Endothelial cell of umbilical vein (primary cell): ENCODE data around the gene TBX1. TPM values are rescaled to one million over a fixed set of nuclear protein-coding genes. Genes with fewer than 3 reads are reported as not detected.

ENCODE experiments used
- BruUV-seq: library from RNA; stranded (reverse); fragments of 400-500 nt; replicated peaks from 2 replicates; lab custom pipeline; 2021; lab: Mats Ljungman, UMichigan
- CTCF ChIA-PET: fragments of 300-600, 350-600 bp; sonication (Branson Sonifier 250); formaldehyde crosslinking; loops from one replicate; lab custom pipeline; 2021; ENCODE audit warnings: antibody characterized with exemption, inconsistent platforms; lab: Charles Lee
- POLR2A ChIA-PET: fragments of 300-600, 350-600 bp; sonication (Branson Sonifier 250); formaldehyde crosslinking; loops from one replicate; lab custom pipeline; 2021; ENCODE audit warnings: antibody characterized with exemption, inconsistent platforms; lab: Charles Lee
- DNase-seq: peaks from one replicate; pipeline ENCODE4 v3.0.0-alpha.2; 2011; ENCODE audit warnings: low read depth, low spot score
- FAIRE-seq: peaks from 2 replicates; lab custom pipeline; 2011; peaks lifted over from hg19 to GRCh38; lab: Jason Lieb, UNC
- H2AFZ ChIP-seq: 2 replicates; pipeline ENCODE4 v1.6.0; 2012; ENCODE audit warnings: low read depth, low read length, control low read depth, inconsistent platforms
- H3K27ac ChIP-seq: 2 replicates; pipeline ENCODE4 v1.5.1; 2011; ENCODE audit warnings: low read depth, mild to moderate bottlenecking, control low read depth, low read length, moderate library complexity; ENCODE audit not compliant: insufficient read depth
- H3K27me3 ChIP-seq, 2 experiments: 2 replicates each; pipeline versions ENCODE4 v1.6.0 to v1.6.1; 2011; ENCODE audit warnings: low read length in 2 of 2, mixed read lengths in 1 of 2; ENCODE audit not compliant: control insufficient read depth in 2 of 2, insufficient read depth in 2 of 2
- H3K36me3 ChIP-seq, 2 experiments: 2 replicates in 1 of 2; 3 replicates in 1 of 2; pipeline ENCODE4 v1.5.1; 2011; ENCODE audit warnings: low read length in 2 of 2, mild to moderate bottlenecking in 1 of 2, moderate library complexity in 1 of 2; ENCODE audit not compliant: control insufficient read depth in 2 of 2, insufficient read depth in 2 of 2; ENCODE audit errors: extremely low read depth in 1 of 2
- H3K4me1 ChIP-seq: 3 replicates; pipeline ENCODE4 v1.5.1; 2011; ENCODE audit warnings: mild to moderate bottlenecking, low read length; ENCODE audit not compliant: control insufficient read depth, insufficient read depth; ENCODE audit errors: extremely low read depth
- H3K4me2 ChIP-seq: 2 replicates; pipeline ENCODE4 v1.6.1; 2011; ENCODE audit warnings: low read length, control low read depth, mixed read lengths; ENCODE audit not compliant: insufficient read depth
- H3K4me3 ChIP-seq, 3 experiments: fragments of 200-600 bp in 1 of 3; sonication (generic), shearing (Covaris generic) in 1 of 3; replicated peaks in 1 of 3; 2 replicates each; pipeline ENCODE4 v1.5.1; 2011 to 2016; ENCODE audit warnings: control low read depth in 3 of 3, low read length in 3 of 3, mild to moderate bottlenecking in 2 of 3, inconsistent platforms in 1 of 3, low read depth in 1 of 3, moderate library complexity in 1 of 3; ENCODE audit not compliant: insufficient read depth in 1 of 3
- H3K79me2 ChIP-seq: 2 replicates; pipeline ENCODE4 v1.6.0; 2012; ENCODE audit warnings: low read length, inconsistent platforms; ENCODE audit not compliant: control insufficient read depth, insufficient read depth
- H3K9ac ChIP-seq: replicated peaks from 2 replicates; pipeline ENCODE3; 2011; ENCODE audit warnings: low read length, control low read depth; ENCODE audit not compliant: insufficient read depth; ENCODE audit errors: extremely low read depth
- H3K9me1 ChIP-seq: replicated peaks from 3 replicates; pipeline ENCODE4 v1.6.0; 2011; ENCODE audit warnings: mild to moderate bottlenecking, low read length; ENCODE audit not compliant: control insufficient read depth, insufficient read depth; ENCODE audit errors: extremely low read depth
- H3K9me3 ChIP-seq: replicated peaks from 2 replicates; pipeline ENCODE4 v1.5.1; 2012; ENCODE audit warnings: low read length, inconsistent platforms; ENCODE audit not compliant: control insufficient read depth, insufficient read depth
- H4K20me1 ChIP-seq: replicated peaks from 2 replicates; pipeline ENCODE3; 2011; ENCODE audit warnings: mild to moderate bottlenecking, low read length; ENCODE audit not compliant: control insufficient read depth, insufficient read depth; ENCODE audit errors: extremely low read depth
- EZH2 ChIP-seq: IDR thresholded peaks from 2 replicates; pipeline ENCODE4 v1.6.1; 2012; ENCODE audit warnings: borderline replicate concordance, low read depth, mild to moderate bottlenecking, moderate library complexity, low read length, inconsistent platforms; ENCODE audit not compliant: severe bottlenecking
- FOS ChIP-seq: IDR thresholded peaks from 2 replicates; pipeline ENCODE4 v1.6.1; 2011; ENCODE audit warnings: mild to moderate bottlenecking, low read length, moderate library complexity, borderline replicate concordance; ENCODE audit not compliant: insufficient read depth
- GATA2 ChIP-seq: IDR thresholded peaks from 2 replicates; pipeline ENCODE4 v1.7.0; 2011; ENCODE audit warnings: low read depth, mild to moderate bottlenecking, moderate library complexity, mixed read lengths, low read length; ENCODE audit not compliant: insufficient read length, insufficient read depth
- JUN ChIP-seq: IDR thresholded peaks from 2 replicates; pipeline ENCODE4 v1.6.1; 2011; ENCODE audit warnings: borderline replicate concordance, low read depth; ENCODE audit not compliant: insufficient read length, insufficient read depth
- MYC ChIP-seq: IDR thresholded peaks from one replicate; pipeline ENCODE4 v1.6.1; 2011; ENCODE audit warnings: mild to moderate bottlenecking, low read depth, low read length
- POLR2A ChIP-seq: IDR thresholded peaks from 2 replicates; pipeline ENCODE4 v1.6.1; 2012; ENCODE audit warnings: low read depth, mild to moderate bottlenecking, control low read depth, low read length
- POLR2AphosphoS5 ChIP-seq: IDR thresholded peaks from 2 replicates; pipeline ENCODE4 v1.6.1; 2012; ENCODE audit warnings: low read depth, mild to moderate bottlenecking, control low read depth, low read length, moderate library complexity; ENCODE audit not compliant: insufficient read depth
- dilution Hi-C: fragments of 300-500 bp; cut with MboI; formaldehyde crosslinking; loops from one replicate; pipeline ENCODE4 v1.15.0; 2019; ENCODE audit warnings: low sequenced_read_pairs; ENCODE audit not compliant: extremely low pct_ligation_motif_present
- intact Hi-C: fragments of 100-400 bp; cut with micrococcal nuclease; formaldehyde crosslinking; loops from one replicate; pipeline ENCODE4 v1.10.0; 2022
- polyA plus RNA-seq, 4 experiments: library from polyadenylated mRNA; depleted of rRNA in 3 of 4; stranded (reverse) in 3 of 4; unstranded in 1 of 4; fragments of >200 nt; gene quantifications; 2 replicates each; pipeline versions ENCODE4 v1.2.1 to v1.2.3, GENCODE V29; 2011 to 2012; ENCODE audit warnings: missing spikeins in 1 of 4
- total RNA-seq: library from RNA; stranded (reverse); gene quantifications from 2 replicates; pipeline ENCODE4 v1.2.3, GENCODE V29; 2021
- TF ChIP-seq, protein P1 (sequence below), 2 donors: IDR thresholded peaks; 1 replicate in 1 of 2; 2 replicates in 1 of 2; pipeline ENCODE4 v1.5.1; 2011; ENCODE audit warnings: low read length in 2 of 2, mild to moderate bottlenecking in 2 of 2, moderate library complexity in 2 of 2, control low read depth in 1 of 2, inconsistent platforms in 1 of 2, low read depth in 1 of 2; ENCODE audit not compliant: insufficient read depth in 1 of 2; ENCODE audit errors: extremely low read depth in 1 of 2
- TF ChIP-seq, protein P2 (sequence below): IDR thresholded peaks from 2 replicates; pipeline ENCODE4 v1.6.1; 2011; ENCODE audit not compliant: insufficient read depth, insufficient read length

The TBX1 gene
- total and polyA plus RNA-seq, 2 donors (not counting 3 experiments of a cell fraction or from before 2014, with no cell fraction given): 11.0 to 30.2 TPM

DNA sequence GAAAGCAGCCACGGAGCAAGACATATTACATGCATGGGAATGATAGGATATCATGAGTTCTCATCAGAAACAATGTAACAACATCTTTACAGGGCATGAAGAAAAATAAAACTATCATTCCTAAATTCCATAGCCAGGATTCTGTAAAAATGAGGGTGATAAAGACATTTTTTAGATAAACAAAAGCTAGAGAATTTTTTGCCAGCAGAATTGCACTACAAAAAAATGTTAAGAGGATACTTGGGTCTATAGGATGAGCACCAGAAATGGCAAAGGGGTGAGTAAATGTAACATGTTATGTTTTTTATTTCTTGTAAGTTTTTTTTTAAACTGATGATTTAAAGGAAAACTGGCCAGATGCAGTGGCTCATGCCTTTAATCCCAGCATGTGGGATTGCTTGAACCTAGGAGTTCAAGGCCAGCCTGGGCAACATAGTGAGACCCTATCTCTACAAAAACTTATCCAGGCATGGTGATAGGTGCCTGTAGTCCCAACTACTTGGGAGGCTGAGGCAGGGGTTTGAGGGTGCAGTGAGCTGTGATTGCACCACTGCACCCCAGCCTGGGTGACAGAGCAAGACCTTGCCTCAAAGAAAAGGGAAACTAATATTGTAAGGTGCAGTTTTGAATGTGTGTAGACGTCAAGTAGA is 33.2 kb downstream of the TBX1 start:
- CTCF ChIA-PET: no interaction called here
- Histone ChIP-seq H3K79me2 (no peaks in the 10 kb centered on the region), H3K4me2 (no peak overlapping the region), H3K4me3 (no peak overlapping the region), H3K9ac (no peak overlapping the region), H3K9me1 (no peaks in the 10 kb centered on the region), H4K20me1 (no peaks in the 10 kb centered on the region), H3K9me3 (no peaks in the 10 kb centered on the region), H3K4me1 (no peaks in the 10 kb centered on the region), H3K36me3 (no peaks in the 10 kb centered on the region), H3K27me3 (no peaks in the 10 kb centered on the region), H3K27ac (no peak overlapping the region), H2AFZ (no peak overlapping the region)
- POLR2A ChIA-PET: no interaction called here
- intact Hi-C loops: no loop called here
- dilution Hi-C loops: no loop called here
- no TSS peak for BruUV-seq
- DNase-seq: no peak
- FAIRE-seq: peak; percentile 54
- TF ChIP-seq, protein P1, sequence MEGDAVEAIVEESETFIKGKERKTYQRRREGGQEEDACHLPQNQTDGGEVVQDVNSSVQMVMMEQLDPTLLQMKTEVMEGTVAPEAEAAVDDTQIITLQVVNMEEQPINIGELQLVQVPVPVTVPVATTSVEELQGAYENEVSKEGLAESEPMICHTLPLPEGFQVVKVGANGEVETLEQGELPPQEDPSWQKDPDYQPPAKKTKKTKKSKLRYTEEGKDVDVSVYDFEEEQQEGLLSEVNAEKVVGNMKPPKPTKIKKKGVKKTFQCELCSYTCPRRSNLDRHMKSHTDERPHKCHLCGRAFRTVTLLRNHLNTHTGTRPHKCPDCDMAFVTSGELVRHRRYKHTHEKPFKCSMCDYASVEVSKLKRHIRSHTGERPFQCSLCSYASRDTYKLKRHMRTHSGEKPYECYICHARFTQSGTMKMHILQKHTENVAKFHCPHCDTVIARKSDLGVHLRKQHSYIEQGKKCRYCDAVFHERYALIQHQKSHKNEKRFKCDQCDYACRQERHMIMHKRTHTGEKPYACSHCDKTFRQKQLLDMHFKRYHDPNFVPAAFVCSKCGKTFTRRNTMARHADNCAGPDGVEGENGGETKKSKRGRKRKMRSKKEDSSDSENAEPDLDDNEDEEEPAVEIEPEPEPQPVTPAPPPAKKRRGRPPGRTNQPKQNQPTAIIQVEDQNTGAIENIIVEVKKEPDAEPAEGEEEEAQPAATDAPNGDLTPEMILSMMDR (IDR thresholded peaks at IDR 0.05; ENCODE audit: extremely low read depth in 1 of 2, insufficient read depth in 1 of 2, low read depth in 1 of 2, low read length in 2 of 2): no peak
- TF ChIP-seq POLR2A (no peak), EZH2 (no peak), MYC (no peak), FOS (no peak), POLR2AphosphoS5 (no peak), GATA2 (no peak), JUN (no peak)
- TF ChIP-seq, protein P2, sequence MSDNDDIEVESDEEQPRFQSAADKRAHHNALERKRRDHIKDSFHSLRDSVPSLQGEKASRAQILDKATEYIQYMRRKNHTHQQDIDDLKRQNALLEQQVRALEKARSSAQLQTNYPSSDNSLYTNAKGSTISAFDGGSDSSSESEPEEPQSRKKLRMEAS: no peak
